Measurements from ENCODE around the gene CAMKK2. TPM values are rescaled to one million over a fixed set of nuclear protein-coding genes. Genes with fewer than 3 reads are reported as not detected.

CAMKK2 gene
- total RNA-seq, 1 experiment from 2014 or later: 24.7 TPM

DNA sequence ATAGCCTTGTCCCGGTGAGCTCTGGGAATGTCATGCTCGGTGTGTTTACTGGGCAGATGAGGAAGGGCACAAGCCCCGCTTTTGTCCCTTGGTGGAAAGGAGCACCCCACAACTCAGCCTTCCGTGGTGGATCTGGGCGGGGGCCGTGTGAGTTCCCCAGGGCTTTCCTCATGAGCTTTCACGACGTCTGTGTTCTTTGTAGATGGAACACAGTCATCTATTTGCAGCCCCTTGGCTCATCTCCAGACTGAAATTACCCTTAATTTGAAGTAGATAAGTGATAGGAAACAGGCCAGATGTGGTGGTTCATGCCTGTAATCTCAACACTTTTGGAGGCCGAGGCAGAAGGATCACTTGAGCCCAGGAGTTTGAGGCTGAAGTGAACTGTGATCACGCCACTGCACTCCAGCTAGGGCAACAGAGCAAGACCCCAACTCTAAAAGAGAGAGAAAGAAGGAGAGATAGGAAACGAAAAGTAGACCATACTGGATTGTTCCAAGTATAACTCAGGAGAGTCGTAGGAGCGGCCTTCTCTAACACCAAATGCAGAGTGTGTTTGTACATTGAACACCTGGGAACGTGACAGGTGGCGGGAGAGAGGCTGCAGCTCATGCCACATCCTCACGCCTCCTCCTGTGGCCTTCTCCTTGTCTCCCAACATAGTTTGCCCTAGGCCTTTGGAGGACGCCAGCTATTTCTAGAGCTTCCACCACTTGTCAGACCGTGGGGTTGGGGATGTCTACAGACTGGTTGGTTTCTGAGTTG lies 77.7 kb downstream of the CAMKK2 start:
- H3K9me3 ChIP-seq (ENCODE audit: control insufficient read depth, low read depth, low read length): no peaks in the 10 kb centered on the region
- H3K14ac ChIP-seq (ENCODE audit: insufficient read depth, low read length): no peak overlapping the region
- H4K8ac ChIP-seq (replicated peaks; ENCODE audit: insufficient read length, low read depth, low read length): no peak overlapping the region
- no peaks in the 10 kb centered on the region for H3K79me1 ChIP-seq (ENCODE audit: insufficient read depth, low read depth, low read length, poor library complexity, severe bottlenecking)
- H3T11ph ChIP-seq (ENCODE audit: low read length): no peak overlapping the region
- DNase-seq: no peak
- no peaks in the 10 kb centered on the region for H3K4me1 ChIP-seq (ENCODE audit: insufficient read depth, low read length)
- no peak overlapping the region for H2BK15ac ChIP-seq (ENCODE audit: low read depth, low read length)
- no peak overlapping the region for H2BK5ac ChIP-seq (ENCODE audit: insufficient read length, low read length)
- H3K27me3 Mint-ChIP-seq (ENCODE audit: low read depth): no peaks in the 10 kb centered on the region
- no peak overlapping the region for H2BK120ac ChIP-seq (ENCODE audit: low read depth, low read length, poor library complexity, severe bottlenecking)
- H4K91ac ChIP-seq (ENCODE audit: insufficient read length, low read depth, low read length): no peak overlapping the region
- H2BK12ac ChIP-seq (ENCODE audit: insufficient read length, low read depth, low read length): no peak overlapping the region
- no peak overlapping the region for H2AFZ ChIP-seq (ENCODE audit: low read length)
- no peaks in the 10 kb centered on the region for H3K4me1 Mint-ChIP-seq
- H3K36me3 Mint-ChIP-seq (ENCODE audit: insufficient read depth in 1 of 3, low read depth in 3 of 3): peaks cover 0 to 2% (median 2%) of the 10 kb centered on the region in 3 experiments; a peak in 3 of 7 replicates
- H2BK20ac ChIP-seq (ENCODE audit: low read depth, low read length, poor library complexity, severe bottlenecking): no peak overlapping the region
- H3K27me3 ChIP-seq (ENCODE audit: insufficient read depth, low read length): no peaks in the 10 kb centered on the region
- H3K23ac ChIP-seq (ENCODE audit: insufficient read length, low read depth, low read length): no peak overlapping the region
- no peak overlapping the region for H3K18ac ChIP-seq (ENCODE audit: insufficient read length, low read depth, low read length)
- no peak overlapping the region for H3K27ac ChIP-seq (ENCODE audit: insufficient read length, low read depth, low read length)
- TF ChIP-seq, protein P1, sequence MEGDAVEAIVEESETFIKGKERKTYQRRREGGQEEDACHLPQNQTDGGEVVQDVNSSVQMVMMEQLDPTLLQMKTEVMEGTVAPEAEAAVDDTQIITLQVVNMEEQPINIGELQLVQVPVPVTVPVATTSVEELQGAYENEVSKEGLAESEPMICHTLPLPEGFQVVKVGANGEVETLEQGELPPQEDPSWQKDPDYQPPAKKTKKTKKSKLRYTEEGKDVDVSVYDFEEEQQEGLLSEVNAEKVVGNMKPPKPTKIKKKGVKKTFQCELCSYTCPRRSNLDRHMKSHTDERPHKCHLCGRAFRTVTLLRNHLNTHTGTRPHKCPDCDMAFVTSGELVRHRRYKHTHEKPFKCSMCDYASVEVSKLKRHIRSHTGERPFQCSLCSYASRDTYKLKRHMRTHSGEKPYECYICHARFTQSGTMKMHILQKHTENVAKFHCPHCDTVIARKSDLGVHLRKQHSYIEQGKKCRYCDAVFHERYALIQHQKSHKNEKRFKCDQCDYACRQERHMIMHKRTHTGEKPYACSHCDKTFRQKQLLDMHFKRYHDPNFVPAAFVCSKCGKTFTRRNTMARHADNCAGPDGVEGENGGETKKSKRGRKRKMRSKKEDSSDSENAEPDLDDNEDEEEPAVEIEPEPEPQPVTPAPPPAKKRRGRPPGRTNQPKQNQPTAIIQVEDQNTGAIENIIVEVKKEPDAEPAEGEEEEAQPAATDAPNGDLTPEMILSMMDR (conservative IDR thresholded peaks at IDR 0.05): no peak
- WGBS (ENCODE audit: extremely low coverage, insufficient read length, low lambda C conversion rate): no CpG with 5 or more reads among the region's 18 CpGs
- H3K9ac ChIP-seq (ENCODE audit: extremely low read depth, insufficient read length, low read length): no peak overlapping the region
- H3K4ac ChIP-seq (ENCODE audit: low read depth, low read length): no peak overlapping the region
- no peaks in the 10 kb centered on the region for H3K79me2 ChIP-seq (ENCODE audit: insufficient read depth, low read length)
- H4K20me1 ChIP-seq (ENCODE audit: control insufficient read depth, insufficient read depth, insufficient read length): no peaks in the 10 kb centered on the region
- H3K23me2 ChIP-seq (ENCODE audit: insufficient read length, low read depth, low read length, poor library complexity, severe bottlenecking): no peaks in the 10 kb centered on the region
- no peak overlapping the region for H3K56ac ChIP-seq (ENCODE audit: insufficient read length, low read depth, low read length)
- no peaks in the 10 kb centered on the region for H3K9me3 Mint-ChIP-seq
- no peak overlapping the region for H3K4me3 Mint-ChIP-seq
- H4K5ac ChIP-seq (ENCODE audit: insufficient read length, low read depth, low read length): no peak overlapping the region
- no peak overlapping the region for H2AK5ac ChIP-seq (ENCODE audit: insufficient read length, low read length)
- H3K4me2 ChIP-seq (ENCODE audit: insufficient read depth, insufficient read length, low read length): no peak overlapping the region
- H3K27ac Mint-ChIP-seq: no peak overlapping the region
